ENCODE data around the gene CNNM2.

Gene CNNM2

DNA sequence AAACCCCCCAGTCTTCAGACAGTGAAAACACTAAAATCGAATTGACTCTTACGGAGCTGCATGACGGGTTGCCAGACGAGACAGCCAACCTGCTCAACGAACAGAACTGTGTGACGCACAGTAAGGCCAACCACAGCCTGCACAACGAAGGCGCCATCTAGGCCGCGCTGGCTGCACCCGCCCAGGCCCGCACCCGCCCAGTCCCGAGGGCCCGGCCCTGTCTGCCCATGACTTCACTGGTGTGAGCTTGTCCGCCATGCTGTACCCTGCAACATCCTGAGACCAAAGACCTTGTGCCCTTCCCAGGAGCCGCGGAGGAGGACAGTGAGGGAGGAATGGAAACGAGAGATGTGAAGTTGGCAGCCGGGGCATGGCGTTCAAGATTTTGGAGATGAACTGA, 158.9 kb downstream of the CNNM2 start:
- DNase-seq (ENCODE audit: low read depth in 2 of 2): no peak

DNA sequence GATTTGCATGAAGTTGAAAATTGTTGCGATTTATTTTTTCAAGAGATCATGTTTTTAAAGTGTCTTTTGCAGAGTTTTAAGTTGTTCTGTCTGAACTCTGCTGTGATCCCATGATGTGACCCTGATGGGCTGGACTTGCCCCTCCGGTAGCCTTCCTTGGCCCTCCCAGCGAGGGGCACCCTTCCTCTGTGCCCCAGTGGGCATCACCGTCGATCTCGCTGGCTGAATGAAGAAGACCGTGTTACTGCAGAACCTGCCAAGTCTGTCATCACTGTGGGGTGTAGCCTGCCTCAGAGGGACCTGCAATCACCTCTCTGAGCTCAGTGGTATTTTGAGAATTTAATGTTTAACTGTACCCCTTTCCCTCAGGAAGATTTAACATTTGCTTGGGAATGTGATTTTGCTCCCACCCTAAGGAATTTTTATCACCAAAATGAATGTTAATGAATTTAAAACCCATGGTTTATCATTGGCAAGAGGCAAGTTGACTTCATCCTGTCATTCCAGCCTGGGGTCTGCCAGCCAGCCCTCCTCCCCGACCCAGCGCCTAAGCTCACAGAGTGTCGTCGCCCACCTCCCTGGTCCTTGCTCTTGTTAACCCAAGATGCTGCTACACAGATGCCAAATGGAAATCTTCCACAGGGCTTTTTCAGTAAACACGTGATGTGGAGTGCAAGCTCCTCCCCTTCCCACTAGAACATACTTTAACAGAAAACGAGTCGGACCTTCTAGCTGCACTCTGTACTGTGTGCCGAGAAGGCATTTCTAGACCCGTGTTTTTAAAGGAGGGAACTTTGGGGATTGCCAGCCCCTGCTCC, 159.6 kb downstream of the CNNM2 start:
- DNase-seq (ENCODE audit: low read depth in 2 of 2): no peak

DNA sequence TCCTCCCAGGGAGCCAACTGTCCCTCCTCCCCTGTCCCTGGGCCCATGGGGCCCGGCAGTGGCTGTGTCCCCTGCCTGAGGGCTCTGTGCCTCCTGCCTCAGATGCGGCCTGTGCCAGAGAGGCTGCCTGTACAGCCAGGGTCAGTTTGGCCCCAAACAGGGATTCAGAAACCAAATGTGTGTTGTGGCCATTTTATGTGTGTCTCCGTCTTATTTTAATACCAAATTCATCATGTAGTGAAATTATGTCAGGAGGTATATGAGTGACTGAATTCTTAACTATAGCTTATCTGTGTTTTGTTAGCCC, 160.2 kb downstream of the CNNM2 start:
- no peak for DNase-seq (ENCODE audit: low read depth in 2 of 2)

DNA sequence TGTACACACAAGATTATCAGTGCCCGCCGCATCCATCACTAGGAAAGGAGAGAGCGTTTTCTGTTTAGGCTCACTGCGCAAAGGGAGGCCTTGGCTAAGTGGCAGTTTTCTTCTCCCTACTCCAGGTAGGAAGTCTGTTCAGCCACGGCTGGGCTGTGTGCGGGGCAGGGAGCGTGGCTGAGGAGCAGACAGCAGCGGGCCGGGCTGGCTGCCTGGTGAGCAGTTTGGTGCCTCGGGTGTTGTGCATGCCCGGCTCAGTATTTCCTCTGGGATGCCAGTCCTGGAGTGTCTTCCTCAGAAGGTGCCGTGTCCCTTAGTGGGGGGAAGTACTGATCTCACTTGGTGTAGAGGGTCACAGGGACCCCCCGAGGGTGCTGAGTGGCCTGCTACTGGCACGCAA, 160.6 kb downstream of the CNNM2 start:
- DNase-seq (ENCODE audit: low read depth in 2 of 2): no peak

DNA sequence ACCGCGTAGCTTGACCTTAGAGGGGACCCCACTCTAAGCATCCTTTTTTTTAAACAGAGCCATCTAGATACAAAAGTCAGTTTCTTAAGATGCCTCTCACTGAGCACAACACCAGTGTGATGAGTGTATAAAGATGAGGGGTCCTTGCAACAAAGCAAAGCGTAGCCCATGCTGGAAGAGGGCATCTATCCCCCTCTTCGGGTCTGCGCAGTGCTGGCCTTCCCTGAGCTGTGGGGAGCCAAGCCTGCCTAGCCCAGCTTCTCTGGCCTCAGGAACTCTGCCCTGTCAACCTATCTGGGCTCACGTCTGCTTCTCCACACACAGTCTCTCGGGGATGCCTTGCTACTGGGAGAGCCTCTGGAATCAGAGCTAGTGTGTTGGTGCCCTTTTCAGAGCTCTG, 161.0 kb downstream of the CNNM2 start:
- DNase-seq (ENCODE audit: low read depth in 2 of 2): no peak

DNA sequence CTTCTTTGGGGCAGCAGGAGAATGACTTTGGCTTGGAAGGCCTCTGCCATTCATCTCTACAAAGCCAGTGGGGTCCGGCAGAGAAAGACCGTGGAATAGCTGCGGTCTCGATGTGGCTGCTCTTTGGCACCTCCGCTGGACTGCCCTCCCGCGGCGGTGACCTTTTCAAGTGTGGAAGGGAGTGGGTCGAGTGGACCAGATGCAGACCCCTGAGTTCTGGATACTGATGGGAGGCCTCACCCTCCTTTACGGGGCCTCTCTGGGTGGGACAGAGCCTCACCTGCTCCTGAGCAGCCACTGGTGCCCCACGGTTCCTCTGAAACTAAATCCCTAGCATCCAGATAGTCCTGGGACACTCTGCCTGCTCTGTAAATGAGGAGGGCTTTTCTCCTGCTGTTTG, 161.9 kb downstream of the CNNM2 start:
- no peak for DNase-seq (ENCODE audit: low read depth in 2 of 2)

DNA sequence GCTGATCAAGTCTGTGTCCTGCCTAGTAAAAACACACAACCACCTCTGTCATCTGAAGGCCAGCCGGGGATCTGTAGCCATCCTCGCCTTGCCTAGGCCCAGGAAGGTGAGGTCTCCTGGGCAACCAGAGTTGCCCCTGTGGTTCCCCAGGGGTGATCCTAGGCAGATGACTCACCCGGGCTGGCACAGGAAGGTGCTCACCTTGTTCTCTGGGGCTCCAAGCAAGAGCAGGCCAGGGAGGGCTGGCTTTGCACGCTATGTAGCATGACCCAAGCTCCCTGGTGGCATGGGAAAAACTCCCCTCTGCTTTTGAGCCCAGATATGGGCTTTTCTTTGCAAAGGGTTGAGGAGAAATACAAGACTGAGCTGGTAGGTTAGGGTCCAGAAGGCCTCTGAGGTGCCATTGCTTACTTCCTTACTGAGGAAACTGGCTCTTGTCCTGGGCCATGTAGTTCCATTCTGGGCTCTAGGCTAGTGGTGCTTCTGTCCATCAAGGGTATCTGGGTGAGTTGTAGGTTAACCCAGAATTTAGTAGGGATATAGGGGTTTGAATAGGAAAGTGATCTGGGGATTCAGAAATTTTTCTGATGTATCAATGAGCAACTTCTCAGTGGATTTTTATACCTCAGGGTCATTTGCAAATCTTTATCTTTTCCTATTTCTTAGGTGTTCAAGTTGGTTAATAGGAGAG, 162.9 kb downstream of the CNNM2 start:
- DNase-seq (ENCODE audit: low read depth in 2 of 2): no peak

DNA sequence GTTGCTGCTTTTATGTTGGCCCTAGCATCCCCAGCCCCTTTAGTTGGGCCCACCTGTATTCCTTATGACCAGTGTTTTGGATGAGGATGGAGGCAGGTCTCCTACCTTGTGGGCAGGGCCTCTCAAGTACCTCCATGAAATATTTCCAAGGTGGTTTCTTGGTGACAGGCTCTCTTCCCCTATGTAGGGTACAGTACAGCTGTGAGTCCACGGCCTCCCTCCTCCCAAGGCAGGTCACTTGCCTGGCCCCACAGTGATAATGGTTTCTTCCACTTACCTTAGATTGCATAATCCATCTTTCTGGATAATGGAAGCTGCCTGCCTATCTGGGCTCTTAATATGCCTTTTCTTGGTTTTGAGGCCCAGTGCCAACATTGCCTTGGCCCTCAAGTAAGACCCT, 164.6 kb downstream of the CNNM2 start:
- DNase-seq (ENCODE audit: low read depth in 2 of 2): no peak

DNA sequence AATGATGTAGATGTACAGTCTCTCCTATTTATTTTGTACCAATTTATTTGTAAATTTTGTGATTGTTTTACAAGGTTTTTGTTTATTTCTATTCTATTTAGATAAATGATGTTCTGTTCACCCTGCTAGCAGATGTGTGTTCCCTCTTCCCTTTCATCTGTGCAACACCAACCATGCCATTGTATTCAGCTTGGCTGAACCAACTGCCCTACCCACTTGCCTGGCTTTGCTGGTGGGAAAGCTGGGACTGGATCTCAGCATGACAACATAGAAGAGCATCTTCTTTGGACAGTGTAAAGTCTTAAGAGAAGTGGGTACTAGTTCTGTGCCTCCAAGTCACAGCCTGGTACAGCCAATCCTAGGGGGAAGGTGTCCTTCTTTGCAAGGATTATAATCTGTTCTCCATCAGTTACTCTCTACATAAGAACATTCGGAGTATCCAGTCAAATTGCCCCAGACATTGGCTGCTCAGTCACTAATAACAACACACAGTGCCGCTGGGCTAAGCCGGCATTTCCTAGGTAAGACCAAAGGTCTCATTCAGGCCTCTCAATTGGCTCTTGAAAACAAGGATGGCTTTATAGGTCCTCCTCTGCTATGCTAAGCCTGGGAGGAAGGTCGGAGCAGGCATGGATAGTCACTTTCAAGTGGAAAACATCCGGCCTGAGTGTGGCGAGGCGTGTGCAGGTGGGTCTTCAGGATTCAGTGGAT, 165.3 kb downstream of the CNNM2 start:
- no peak for DNase-seq (ENCODE audit: low read depth in 2 of 2)

DNA sequence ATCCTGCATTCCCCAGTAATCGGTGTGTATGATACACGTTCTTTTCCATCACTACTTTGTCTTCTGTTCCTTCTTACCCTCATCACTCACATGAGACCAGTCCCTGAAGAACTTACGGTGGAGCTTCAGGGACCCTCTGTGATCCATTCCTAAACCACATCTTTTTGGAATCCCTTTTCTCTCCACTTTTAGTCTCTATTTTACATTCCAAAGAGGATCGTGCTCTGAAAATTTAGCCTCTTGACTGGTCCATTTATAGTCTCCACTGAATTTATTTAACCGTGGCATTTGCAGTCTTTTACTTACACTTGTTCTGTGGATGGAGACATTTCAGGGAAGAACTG, 165.9 kb downstream of the CNNM2 start:
- no peak for DNase-seq (ENCODE audit: low read depth in 2 of 2)

DNA sequence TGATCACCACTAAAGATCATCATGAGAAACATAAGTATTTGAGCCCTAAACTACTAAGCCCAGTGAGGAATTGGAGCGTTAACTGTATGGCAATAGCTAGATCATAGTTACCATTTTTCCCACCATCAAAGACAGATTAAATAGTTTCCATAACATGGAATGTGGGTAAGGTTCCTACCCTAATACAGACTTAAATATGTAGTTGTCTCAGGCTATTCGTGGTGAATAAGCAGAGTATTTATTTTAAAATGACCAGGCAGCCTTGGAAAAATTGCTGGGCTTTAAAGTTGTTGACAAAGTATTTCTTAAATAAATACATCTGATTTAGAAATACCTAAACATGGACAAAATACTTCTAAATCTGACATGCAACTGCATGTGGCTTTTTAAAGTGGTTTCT, 168.2 kb downstream of the CNNM2 start:
- no peak for DNase-seq (ENCODE audit: low read depth in 2 of 2)

DNA sequence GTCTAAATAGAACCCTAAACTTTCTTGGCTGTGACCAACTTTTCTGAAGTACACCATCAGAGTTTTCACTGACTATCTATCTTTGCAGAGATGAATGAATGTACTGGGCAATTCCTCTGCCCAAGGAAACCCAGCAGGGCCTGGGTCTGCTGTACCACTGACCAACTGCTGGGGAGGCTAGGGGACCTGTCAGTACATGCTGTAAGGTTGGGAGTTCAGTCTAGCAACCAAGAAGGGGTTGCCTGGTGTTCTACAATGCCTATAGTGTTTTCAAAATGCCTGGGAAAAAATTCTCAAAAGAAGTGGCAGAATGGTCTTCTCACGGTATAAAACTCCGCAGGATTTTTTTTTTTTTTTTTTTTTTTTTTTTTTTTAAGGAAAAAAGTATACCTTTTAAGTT, 168.7 kb downstream of the CNNM2 start:
- no peak for DNase-seq (ENCODE audit: low read depth in 2 of 2)

DNA sequence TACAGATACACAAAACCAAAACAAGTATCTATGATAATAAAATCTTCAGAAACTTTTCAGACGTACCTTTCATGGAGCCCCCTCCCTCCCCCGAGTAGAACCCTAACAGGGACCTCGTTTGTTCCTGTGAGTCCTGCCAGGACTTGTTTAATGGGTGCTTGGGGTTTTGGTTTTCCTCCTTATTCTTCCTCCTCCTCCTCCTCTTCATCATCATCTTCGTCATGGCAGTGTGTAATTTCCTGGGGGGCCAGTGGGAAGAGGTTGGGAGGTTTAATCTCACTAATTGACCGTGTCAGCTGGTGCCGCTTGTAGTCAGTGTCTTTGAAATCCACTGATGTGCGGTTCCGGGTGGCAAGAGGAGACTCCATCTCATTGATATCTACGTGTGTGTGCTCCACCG, 171.4 kb downstream of the CNNM2 start:
- DNase-seq (ENCODE audit: low read depth in 2 of 2): no peak

DNA sequence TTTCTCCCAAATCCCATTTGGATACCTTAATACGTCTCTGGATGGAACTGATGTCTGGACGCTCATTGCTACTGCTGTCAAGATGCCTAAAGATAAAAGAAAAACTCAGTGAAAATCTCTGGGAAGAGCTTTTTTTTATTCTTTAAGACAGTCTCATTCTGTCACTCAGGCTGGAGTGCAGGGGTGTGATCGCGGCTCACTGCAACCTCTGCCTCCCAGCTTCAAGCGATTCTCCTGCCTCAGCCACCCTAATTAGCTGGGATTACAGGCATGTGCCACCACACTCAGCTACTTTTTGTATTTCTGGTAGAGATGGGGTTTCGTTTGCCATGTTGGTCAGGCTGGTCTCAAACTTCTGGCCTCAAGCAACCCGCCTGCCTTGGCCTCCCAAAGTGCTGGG, 172.8 kb downstream of the CNNM2 start:
- no peak for DNase-seq (ENCODE audit: low read depth in 2 of 2)

DNA sequence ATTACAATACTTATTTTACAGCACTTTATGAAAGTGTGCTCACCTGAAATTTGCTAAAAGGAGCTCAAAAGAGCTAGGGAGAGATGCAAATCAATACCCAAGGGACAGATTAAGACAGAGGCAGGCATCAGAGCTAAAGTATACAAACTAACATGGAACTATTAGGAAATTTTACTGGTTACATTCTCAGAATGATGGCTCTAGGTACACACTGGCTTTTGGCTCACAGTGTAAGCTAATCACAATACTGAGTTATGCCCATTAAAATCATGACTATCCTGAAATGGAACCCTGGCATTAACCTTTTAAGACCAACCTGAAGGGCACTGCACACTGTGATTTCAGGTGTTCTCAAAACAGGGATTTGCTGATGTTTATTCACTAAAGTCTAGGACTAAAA, 176.9 kb downstream of the CNNM2 start:
- no peak for DNase-seq (ENCODE audit: low read depth in 2 of 2)

DNA sequence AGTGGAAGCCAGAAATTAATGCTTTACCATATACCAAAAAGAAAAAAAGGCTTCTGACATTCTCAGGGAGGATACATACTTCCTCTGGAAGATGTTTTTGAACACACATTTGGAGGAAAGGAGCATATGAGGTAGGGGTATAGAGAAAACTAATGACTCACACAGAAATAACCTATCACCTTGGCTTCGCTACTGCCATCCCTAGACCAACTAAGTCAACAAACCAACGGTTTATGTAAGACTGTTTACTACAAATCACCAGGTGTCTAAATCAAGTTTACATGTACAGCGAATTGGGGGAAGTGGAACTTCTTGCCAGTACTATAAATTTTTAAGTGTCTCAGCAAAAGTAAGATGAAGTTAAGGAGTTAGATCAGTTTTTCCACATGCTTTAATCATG, 178.0 kb downstream of the CNNM2 start:
- no peak for DNase-seq (ENCODE audit: low read depth in 2 of 2)

DNA sequence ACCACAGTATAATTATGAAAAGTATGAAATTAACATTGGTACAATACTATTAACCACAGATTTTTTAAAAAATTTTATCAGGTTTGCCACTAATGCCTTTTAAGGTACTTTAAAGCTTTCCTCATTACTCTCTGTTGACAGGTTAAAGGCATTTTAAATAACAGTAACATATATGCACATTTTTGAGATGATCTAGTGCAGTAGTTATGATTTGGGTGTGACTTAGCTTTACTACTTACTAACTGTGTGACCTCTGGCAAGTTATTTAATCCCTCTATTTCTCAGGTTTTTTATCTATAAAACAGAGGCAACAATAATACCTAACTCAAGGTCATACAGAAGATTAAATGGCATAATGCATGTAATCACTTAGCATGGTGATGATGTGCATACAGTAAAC, 180.1 kb downstream of the CNNM2 start:
- no peak for DNase-seq (ENCODE audit: low read depth in 2 of 2)

DNA sequence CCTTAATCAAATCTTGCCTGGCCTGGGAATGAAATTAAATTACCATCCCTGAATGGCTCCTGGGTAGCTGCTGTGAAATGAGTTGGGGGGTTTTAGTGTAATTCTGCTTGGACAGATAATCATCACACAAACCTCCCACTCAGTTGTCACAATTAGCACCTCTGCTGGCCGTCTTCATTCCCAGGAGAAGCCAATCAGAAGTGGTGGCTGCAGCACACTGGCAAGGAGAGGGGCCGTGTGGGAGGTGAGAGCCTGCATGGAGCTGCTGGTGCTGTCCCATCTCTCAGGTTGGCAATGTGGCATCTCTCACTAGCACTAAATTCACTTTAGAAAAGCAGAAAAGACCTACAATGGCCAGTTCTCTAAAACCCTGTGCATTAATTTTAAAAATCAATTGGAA, 182.5 kb downstream of the CNNM2 start:
- no peak for DNase-seq (ENCODE audit: low read depth in 2 of 2)

DNA sequence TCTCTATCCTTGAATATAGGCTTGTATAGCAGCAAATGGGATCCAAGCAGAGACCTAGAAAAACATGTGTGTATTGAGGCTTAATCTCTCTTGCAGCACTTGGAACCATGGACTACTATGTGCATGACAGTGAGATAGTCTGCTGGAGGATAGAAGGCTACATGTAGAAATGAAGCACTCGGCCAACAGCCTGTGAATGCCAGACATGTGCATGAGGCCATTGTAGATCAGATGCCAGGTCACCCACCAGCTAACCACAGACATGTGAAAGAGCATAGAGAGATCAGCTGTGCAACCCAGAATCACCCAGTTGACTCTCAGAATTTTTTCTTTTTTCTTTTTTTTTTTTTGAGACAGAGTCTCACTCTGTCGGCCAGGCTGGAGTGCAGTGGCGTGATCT, 184.1 kb downstream of the CNNM2 start:
- no peak for DNase-seq (ENCODE audit: low read depth in 2 of 2)

DNA sequence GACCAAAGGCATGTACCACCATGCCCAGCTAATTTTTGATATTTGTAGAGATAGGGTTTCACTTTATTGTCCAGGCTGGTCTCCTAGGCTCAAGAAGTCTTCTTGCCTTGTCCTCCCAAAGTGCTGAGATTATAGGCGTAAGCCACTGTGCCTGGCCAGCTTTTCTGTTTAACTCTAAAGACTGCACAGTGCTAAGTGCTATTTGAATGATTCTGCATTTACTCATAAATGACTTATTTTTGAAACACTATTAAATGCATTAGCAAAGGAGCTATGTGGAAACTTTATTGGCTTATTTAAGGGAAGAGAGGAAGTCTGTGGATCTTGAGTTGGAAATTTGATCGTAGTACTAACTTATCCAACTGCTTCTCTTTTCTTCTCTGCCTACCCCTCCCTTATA, 185.9 kb downstream of the CNNM2 start:
- no peak for DNase-seq (ENCODE audit: low read depth in 2 of 2)

DNA sequence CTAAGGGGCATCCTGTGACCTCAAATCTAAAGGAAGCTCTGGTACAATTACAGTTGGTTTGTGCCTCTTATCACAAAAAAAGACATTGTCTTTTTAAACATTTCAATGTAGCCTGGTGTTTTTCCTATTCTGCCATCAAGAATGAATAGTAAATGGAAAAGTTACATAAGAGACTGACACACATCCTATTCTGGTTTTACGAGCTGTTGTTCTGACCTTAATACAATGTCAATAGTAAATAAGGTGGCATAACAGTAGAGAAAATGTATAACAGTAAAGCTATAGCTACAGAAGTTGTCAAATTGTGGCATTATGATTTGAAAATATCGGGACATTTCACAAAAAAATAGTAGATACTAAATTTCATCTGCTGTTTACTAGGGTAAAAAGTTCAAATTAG, 186.6 kb downstream of the CNNM2 start:
- no peak for DNase-seq (ENCODE audit: low read depth in 2 of 2)

DNA sequence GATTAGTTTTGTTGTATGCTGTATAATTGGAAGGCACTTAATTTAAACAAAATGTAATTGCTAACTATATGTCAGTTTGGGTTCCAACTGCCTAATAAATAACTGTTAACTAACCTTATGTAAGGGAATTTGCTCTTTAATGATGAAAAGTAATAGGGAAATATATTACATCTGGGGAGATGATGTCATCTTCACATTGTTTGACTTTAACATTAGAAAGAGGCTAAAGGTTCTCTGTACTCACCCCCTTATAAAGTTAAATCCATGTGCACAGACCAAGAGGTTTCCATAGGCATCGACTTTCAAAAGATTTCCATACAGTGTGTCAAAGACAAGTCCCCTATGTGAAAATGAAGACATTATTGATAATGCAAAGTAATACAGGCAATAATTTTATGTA, 187.4 kb downstream of the CNNM2 start:
- no peak for DNase-seq (ENCODE audit: low read depth in 2 of 2)

DNA sequence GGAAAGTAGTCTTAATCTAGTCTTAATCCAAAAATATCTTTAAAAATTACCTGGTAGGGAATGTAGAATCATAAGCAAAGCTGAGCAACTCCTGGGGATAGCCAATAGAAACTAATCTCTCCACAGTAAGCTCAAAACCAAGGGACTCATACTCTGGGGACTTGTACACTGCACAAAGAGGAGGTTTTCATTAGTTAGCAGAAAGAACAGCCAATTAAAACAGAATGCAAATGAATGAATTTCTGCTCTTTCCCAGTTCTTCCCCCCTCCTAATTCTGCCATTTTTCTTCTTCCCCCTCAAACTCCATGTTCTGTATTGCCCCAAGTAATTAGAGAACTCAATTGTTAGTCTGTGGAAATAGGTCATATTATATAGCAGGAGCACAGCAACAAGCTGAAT, 188.4 kb downstream of the CNNM2 start:
- no peak for DNase-seq (ENCODE audit: low read depth in 2 of 2)

All from stimulated activated CD8-positive, alpha-beta memory T cell treated with anti-CD3 and anti-CD28 coated beads, Interleukin-7, amount 100 ng/mL, for 4 hours (primary cell).